Pons (tissue), 1 donor: ENCODE data around the gene FBXL7.

ENCODE experiments used
- DNase-seq: peaks from one replicate; pipeline ENCODE4 v3.0.0-alpha.2; 2016; ENCODE audit warnings: low spot score

Gene FBXL7

DNA sequence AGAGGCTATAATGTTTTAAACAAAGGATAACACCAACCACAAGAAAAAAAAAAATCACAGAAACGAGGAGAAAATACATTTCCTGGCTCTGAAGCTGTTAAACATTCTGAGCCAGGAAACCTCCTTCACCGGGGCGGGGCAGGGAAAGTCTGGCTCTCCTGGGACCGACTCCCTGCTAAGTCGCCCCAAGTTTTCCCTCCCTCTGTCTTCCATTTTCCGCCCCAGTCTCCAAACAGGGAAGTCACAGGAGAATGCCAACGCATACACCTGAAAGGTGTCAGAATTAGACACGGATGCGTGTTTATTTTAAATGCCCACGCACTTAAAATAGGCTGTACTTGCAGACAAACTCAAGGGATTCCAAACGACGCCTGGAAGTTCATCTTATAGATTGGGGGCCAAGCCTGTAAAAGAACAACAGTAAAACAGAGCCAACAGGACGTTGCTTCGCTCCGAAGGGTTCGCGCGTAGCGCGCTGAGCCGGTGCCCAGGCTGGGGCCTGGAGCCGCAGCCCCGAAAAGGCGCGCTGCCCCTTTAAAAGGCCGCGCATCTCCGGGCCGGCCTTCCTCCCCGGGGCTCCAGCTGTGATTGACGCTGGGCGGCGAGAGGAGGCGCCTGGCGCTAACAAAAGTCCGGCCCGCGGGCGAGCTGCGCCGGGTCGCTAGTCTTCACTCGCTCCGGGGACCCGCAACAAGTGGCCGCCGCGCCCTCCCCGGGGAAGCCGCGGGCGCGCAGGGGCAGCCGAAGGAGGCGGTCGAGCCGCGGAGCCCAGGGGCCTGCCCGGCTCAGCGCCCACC, at the start of gene FBXL7:
TSS of gene FBXL7 (plus strand) at position 653 of the 797 bp plus-strand sequence.
- peak; percentile 78 for DNase-seq

- no peak for DNase-seq
Observed at GRCh38 chr5:15450473-15450872, 49.5 kb upstream of the FBXL7 start.

- DNase-seq = no peak
Observed at GRCh38 chr5:15450949-15451348, 49.0 kb upstream of the FBXL7 start.

DNA sequence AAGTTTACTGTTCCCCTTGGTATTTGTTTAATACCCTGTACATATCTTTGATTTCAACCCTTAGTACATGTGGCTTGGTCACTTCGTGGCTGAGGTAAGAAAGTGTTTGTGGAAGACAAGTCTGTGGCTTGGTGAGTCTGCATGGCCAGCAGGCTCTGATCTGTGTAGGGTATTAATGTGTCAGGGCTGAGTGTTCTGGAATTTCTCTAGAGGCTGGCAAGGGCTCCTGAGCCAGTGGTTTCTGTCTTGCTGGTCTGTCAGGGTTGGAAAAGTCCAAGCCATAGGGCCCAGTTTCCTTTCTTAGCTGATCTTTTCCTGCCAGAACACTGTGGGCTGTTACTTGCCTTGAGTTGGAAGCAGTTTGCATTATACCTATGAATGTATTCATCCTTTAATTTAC, 48.0 kb upstream of the FBXL7 start:
- no peak for DNase-seq

DNA sequence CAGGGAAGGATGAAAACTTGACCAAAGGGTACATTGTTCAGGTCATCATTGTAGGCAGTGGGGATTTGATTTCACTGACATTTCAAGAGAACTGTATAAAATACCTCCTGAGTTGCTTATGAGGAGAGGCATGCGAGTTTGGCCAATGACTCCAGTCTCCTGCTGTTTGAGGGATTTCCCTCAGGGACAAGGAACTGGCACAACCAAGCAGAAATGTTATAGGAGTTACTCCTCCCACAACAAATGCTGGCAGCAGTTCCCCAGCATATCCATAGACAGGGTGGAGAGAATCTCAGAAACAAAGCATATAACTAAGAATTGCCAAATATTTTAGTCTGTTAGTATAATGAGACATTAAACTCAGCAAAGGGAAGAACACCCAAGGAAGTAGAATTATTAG, 47.2 kb upstream of the FBXL7 start:
- no peak for DNase-seq

DNA sequence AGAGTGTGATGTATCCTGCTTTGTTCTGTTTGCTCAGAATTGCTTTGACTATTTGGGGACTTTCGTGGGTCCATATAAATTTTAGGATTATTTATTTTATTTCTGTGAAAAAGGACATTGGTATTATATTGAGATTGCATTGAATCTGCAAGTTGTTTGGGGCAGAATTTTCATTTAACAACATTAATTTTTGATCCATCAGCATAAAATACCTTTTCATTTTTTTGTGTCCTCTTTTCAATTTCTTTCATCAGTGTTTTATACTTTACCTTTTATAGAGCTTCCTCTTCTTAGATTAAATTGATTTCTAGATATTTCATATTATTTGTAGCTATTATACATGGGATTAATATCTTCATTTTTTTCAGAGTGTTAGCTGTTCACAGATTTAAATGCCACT, 40.8 kb upstream of the FBXL7 start:
- DNase-seq = no peak

GRCh38 chr5:15463231-15463980, 36.6 kb upstream of the FBXL7 start:
- no peak for DNase-seq

DNA sequence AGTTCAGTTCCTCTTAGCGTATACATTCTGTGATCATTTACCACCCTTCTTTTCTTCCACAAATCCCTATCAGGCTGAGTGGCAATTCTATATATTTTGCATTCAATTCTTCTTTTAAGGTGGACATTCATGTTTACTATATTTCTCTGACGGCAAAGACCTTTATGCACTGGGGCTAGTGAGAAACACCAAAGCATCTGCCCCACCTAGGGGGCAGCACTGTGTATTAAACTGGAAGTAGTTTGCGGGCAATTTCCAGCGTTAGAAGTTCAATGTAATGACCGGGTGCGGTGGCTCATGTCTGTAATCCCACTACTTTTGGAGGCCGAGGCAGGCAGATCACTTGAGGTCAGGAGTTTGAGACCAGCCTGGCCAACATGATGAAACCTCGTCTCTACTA, 27.9 kb upstream of the FBXL7 start:
- DNase-seq = no peak

DNA sequence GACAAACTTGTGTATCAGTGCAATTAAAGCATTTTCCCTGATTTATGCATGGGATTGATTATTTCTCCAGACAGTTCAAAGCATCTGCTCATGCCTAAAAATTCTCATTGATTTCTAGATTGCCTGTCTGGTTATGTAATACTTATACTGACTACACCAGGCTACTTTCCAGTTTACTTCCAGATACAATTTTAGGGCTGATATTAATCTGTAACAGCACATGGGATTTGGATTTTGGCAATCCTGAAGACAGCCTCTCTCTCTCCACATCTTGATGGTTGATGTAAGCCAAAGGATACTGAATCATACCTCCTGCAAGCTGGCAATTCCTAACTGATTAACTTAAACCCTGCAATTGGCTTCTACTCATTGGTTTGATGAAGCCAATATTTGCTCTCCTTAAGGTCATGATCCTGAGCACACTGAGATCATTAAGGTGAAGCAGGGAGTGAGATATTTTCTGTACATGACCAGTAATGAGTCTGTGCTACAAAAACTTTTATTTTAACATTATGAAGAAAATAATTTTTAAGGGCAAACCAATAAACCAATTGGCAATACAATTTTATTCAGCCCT, 25.7 kb upstream of the FBXL7 start:
- no peak for DNase-seq

DNA sequence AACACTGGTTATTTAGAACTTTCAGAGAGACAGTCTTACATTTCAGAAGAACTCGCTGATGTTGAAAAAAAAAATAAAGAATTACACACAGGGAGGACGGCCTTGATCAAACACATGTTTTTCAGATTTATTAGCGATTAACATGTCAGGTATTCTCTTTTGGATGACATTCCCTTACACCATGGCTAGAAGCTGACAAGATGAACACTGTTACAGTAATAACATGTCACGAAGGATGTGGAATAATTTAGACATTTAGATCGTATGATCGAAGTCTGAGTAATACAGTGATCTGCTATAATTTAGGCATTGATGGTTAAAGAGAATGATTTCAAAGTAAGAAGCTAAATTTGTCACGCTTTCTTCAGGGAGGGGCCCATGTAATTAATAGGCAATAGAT, 24.6 kb upstream of the FBXL7 start:
- DNase-seq = no peak

- no peak for DNase-seq
Observed at GRCh38 chr5:15476977-15477376, 23.0 kb upstream of the FBXL7 start.

GRCh38 chr5:15480436-15480835, 19.5 kb upstream of the FBXL7 start:
- no peak for DNase-seq

DNA sequence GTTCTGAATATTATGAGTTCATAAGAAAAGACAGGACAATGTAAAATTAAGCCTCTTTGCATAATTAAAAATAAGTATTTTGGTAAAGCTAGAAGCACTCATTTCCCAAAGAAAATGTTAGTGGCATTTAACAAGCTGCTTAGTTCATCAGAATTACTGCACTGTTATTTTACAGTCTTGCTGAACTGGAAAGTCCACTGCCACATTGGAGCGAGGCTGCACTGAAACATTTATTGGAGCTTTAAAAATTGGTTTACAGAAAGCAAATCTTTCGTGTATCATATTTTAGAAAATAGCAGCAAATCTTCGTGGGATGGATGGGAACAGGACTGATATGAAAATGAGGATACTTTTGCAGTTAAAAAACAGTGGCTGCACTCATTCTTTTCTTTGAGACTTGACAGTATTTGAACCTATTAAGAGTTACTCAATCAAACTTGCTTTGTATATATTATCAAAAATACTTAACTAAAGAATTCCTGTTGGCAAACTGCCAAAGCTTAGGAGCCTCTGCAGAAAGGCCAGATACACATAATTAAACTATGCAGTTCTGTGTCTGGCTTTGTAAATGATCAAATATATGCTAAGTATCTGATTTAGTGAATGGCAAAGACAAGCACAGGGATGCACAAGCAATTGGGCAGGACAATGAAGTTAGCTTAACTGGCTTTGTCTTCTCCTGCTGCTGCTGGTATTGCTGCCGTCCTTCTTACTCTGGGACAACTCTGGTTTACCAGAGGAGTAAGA, 16.5 kb upstream of the FBXL7 start:
- no peak for DNase-seq

DNA sequence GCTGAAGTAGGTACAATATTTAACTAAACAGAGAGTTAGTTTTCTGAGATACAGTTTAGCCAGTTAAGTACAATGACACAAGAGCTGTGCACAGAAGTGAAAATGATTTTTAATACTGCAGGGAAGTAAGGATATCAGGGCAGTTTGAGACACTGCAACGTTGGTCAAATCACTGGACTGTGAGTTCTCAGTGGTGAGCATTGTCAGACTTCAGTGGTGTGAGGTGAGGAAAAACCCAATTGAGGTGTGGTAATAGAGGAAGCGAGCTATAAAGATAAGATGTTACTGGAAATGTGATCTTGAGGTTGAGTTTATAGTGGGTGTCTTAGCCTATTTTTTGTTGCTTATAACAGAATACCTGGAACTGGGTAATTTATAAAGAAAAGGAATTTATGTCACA, 12.8 kb upstream of the FBXL7 start:
- no peak for DNase-seq

- no peak for DNase-seq
Observed at GRCh38 chr5:15489571-15490235, 10.3 kb upstream of the FBXL7 start.

DNA sequence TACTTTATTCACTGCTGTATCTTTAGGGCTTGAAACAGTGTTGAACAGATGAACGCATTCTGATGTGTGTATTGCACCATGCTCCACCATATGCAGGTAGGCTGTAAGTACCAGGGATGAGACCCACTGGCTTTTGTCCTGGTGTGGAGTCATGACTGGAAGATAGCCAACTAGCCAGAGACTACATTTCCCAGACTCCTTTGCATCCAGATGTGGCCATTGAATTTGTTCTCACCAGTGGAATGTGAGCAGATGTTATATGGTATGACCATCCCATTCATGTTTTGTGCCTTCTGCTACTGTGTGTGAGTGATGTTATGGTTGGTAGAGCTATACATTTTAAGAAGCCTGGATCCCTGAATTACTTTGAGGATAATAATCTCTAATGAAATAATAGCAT, 7.4 kb upstream of the FBXL7 start:
- DNase-seq = no peak

DNA sequence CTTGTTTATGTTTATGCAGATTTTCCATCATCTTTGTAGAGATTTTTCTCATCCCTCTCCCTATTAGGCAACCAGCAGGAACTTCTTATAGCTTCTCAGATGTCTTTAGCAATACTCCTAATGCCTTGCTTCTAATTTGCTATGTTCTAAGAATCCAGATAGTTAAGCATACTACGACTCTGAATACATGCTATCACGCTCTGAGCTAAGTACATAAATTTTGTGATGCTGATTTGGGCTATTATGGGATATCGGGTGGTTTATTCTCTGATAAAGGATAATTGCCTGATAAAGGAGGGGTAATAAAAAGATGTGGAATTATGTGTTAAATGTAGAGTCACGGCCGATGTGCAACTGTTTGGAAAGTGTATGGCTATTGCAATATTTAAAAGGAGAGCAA, 6.5 kb upstream of the FBXL7 start:
- no peak for DNase-seq

- no peak for DNase-seq
Observed at GRCh38 chr5:15495026-15495425, 5.0 kb upstream of the FBXL7 start.

- no peak for DNase-seq
Observed at GRCh38 chr5:15496886-15497285, 3.1 kb upstream of the FBXL7 start.

GRCh38 chr5:15500325-15501001, 483 bp downstream of the FBXL7 start:
- DNase-seq = peak; percentile 38

- DNase-seq = peak; percentile 71
Observed at GRCh38 chr5:15501091-15501791, 1.3 kb downstream of the FBXL7 start.
